Coronary artery (tissue), 2 donors: ENCODE results near the gene POMT2.

Source experiments
- DNase-seq: peaks from one replicate; pipeline ENCODE4 v3.0.0-alpha.2; 2017; ENCODE audit warnings: low spot score
- H3K27ac ChIP-seq, 2 donors: fragments of 200-600 bp; sonication (generic); one replicate each; pipeline ENCODE4 v1.5.1; 2016 to 2019
- H3K4me3 ChIP-seq: fragments of 200-600 bp; sonication (generic); 2 replicates; pipeline ENCODE4 v1.5.1; 2016; ENCODE audit warnings: mild to moderate bottlenecking, moderate library complexity
- TF ChIP-seq, protein P1 (sequence below): fragments of 200-600 bp; sonication (generic); IDR thresholded peaks from one replicate; pipeline ENCODE4 v1.5.1; 2019; ENCODE audit warnings: antibody characterized with exemption

Gene POMT2, protein sequence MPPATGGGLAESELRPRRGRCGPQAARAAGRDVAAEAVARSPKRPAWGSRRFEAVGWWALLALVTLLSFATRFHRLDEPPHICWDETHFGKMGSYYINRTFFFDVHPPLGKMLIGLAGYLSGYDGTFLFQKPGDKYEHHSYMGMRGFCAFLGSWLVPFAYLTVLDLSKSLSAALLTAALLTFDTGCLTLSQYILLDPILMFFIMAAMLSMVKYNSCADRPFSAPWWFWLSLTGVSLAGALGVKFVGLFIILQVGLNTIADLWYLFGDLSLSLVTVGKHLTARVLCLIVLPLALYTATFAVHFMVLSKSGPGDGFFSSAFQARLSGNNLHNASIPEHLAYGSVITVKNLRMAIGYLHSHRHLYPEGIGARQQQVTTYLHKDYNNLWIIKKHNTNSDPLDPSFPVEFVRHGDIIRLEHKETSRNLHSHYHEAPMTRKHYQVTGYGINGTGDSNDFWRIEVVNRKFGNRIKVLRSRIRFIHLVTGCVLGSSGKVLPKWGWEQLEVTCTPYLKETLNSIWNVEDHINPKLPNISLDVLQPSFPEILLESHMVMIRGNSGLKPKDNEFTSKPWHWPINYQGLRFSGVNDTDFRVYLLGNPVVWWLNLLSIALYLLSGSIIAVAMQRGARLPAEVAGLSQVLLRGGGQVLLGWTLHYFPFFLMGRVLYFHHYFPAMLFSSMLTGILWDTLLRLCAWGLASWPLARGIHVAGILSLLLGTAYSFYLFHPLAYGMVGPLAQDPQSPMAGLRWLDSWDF

DNA sequence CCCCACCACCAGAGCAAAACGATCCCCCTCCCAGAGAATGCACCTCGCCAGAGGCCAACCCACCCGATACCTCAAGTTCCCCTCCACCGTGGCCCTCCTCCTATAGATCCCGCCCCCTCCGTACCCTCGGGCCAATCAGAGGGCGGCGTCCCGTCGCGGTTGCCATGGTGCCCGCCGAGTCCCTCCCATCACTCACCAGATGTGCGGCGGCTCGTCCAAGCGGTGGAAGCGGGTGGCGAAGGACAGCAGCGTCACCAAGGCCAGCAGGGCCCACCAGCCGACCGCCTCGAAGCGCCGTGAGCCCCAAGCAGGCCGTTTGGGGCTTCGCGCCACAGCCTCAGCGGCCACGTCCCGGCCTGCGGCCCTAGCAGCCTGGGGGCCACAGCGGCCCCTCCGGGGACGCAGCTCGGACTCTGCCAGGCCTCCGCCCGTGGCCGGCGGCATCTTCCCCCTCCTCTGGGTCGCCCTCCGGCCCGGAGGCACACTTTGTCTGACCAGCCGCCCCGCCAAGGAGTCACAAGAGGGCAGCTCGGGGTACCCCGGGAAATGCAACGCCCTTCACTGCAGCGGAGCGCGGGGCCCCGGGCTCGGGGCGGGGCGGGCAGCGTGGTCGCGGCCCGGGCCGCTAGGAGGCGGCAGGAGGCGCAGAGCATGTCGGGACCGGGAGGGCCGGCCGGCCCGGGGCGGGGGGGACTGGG is at the start of gene POMT2:
TSS of gene POMT2 (minus strand) at position 646 of the 698 bp plus-strand sequence. CDS start at position 444, 202 bp downstream.
- DNase-seq = peak; percentile 96
- TF ChIP-seq, protein P1, sequence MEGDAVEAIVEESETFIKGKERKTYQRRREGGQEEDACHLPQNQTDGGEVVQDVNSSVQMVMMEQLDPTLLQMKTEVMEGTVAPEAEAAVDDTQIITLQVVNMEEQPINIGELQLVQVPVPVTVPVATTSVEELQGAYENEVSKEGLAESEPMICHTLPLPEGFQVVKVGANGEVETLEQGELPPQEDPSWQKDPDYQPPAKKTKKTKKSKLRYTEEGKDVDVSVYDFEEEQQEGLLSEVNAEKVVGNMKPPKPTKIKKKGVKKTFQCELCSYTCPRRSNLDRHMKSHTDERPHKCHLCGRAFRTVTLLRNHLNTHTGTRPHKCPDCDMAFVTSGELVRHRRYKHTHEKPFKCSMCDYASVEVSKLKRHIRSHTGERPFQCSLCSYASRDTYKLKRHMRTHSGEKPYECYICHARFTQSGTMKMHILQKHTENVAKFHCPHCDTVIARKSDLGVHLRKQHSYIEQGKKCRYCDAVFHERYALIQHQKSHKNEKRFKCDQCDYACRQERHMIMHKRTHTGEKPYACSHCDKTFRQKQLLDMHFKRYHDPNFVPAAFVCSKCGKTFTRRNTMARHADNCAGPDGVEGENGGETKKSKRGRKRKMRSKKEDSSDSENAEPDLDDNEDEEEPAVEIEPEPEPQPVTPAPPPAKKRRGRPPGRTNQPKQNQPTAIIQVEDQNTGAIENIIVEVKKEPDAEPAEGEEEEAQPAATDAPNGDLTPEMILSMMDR = peak; percentile 29
- H3K4me3 ChIP-seq = peak within 1 kb of the TSS; percentile 89
- peak within 1 kb of the TSS; percentile 91 to 98 for H3K27ac ChIP-seq

DNA sequence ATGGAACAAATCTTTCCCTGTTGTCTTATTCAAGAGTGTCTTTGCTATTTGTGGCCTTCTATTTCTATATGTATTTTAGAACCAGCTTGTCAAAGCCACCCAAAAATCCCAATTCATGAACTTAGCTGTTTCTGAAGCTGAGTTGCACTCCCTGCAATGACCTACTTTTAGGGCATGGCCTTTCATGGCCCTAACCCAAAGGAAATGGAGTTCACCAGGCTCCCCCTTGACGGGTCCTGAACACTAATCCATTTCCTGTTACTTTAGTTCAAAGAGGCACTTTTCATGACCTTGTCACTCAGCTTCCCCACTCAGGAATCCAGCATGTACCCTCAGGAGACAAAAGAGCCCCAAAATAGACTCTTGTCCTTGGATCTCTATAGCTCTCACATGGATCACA is 48.6 kb upstream of the POMT2 start:
- H3K4me3 ChIP-seq = no peak overlapping the region
- TF ChIP-seq, protein P1 = no peak
- no peak for DNase-seq
- no peak overlapping the region for H3K27ac ChIP-seq

DNA sequence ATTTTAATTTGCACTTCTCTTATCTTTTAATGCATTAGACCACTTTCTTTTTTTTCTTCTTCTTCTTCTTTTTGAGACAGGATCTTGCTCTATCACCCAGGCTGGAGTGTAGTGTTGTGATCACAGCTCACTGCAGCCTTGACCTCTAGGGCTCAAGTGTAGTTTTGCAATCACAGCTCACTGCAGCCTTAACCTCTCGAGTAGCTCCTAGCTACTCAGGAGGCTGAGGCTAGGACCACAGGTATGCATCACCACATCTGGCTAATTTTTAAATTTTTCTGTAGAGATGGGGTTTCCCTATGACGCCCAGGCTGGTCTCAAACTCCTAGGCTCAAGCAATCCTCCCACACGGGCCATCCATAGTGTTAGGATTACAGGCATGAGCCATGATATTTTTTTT is 43.5 kb upstream of the POMT2 start:
- H3K27ac ChIP-seq = no peak overlapping the region
- TF ChIP-seq, protein P1 = no peak
- DNase-seq = no peak
- no peak overlapping the region for H3K4me3 ChIP-seq

DNA sequence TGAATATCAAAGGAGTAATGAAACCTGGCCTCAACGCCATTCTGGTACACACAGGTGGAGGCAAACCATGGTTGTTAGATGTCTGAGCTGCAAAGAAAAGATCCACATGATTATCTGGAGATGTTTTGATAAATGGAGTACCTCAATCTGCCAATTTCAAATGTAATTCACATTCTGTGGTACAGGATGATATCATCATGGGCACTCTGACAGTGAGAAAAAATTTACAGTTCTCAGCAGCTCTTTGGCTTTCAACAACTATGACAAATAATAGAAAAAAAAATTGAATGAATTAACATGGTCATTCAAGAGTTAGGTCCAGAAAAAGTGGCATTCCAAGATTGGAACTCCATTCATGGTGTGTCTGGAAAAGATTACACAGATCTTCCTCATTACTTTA is 38.9 kb upstream of the POMT2 start:
- TF ChIP-seq, protein P1 = no peak

DNA sequence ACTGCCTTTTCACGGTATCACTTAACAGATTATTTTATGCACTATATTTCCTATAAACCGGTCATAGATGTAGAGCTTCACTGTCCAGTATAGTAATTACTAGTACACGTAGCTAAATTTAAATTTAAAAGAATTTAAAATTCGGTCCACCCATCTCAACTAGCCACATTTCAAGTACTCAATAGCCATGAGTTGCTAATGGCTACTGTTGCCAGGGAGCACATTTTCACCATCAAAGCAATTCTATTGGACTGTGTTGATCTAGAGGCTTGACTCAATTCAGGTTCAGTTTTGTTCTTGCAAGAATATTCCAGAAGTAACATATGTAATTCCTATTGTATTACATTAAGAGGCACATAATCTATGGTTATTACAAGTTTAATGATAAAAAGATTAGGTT is 36.2 kb upstream of the POMT2 start:
- Histone ChIP-seq H3K4me3 (no peak overlapping the region), H3K27ac (no peak overlapping the region)
- no peak for DNase-seq
- TF ChIP-seq, protein P1 = no peak

More for the DNA sequence above, 38.9 kb upstream of the POMT2 start:
- Histone ChIP-seq H3K4me3 (no peak overlapping the region), H3K27ac (no peak overlapping the region)
- DNase-seq = no peak

DNA sequence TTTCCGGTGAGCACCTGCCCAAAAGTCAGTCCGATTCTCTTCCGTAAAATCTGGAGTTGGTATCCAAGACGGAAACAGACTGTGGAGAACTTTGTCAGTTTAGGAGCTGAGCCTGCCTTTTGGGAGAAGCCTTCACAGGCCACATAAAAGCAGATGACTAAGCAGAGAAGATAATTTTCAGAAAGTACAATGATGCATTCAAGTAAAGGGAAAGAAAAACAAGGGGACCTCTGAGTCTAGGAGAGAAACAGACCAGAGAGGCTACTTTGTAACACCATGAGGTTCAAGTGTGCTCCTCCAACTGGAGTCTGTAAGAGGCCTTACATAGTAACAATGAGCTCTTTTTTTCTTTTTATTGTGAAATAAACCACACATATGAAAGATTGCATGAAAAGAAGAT is 35.1 kb upstream of the POMT2 start:
- Histone ChIP-seq H3K27ac (no peak overlapping the region), H3K4me3 (no peak overlapping the region)
- DNase-seq = no peak
- TF ChIP-seq, protein P1 = no peak
